NCI-H1417 treated with DMSO at 0.1 percent for 48 hours (cell line): ENCODE results near the gene TTC19.
"Not testable (repeated sequence)": the region's sequence is repeated elsewhere in the genome, so short reads cannot be mapped to it uniquely, and the experiment has no call there.

Experiments used
- DNase-seq: peaks from one replicate; lab custom pipeline; 2025; lab: John Stamatoyannopoulos, UW

The TTC19 gene

GRCh38 chr17:15973016-15973415 is 26.6 kb upstream of the TTC19 start:
- DNase-seq: no peak

DNA sequence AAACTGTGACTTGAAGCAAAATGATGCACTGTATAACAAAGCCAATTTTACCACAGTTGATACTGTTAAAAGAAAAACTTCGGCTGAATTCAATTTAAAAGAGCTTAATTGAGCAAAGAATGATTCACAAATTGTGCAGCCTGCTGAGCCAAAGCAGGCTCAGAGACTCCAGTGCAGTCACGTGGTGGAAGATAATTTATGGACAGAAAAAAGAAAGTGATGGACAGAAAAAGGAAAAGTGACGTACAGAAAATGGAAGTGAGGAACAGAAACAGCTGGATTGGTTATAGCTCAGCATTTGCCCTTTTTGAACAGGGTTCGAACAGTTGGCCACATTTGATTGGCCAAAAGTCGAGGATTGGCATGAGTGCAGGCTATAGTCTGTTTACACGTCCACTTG is 25.8 kb upstream of the TTC19 start:
- no peak for DNase-seq

DNA sequence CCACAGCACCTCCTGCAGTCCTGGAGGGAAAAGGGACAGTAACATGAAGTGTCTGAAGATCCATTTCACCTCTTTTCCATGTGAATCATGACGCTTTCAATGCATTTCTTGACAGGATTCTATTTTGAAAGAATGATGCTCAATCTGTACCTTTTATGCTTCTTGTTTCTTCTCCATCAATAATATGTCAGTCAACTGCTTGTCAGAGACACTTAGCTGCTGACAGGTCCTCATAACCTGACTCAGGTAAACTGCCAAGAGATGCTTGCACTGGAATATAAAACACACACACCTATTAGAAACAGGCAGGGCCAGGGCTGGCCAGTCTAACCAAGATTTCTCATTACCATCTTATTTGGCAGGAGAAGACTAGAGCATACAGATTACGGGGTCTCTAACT is 21.7 kb upstream of the TTC19 start:
- DNase-seq: no peak

- DNase-seq: no peak
Observed at GRCh38 chr17:15978606-15979005, 21.0 kb upstream of the TTC19 start.

- DNase-seq: not testable (repeated sequence)
Observed at GRCh38 chr17:15979013-15979412, 20.6 kb upstream of the TTC19 start.

DNA sequence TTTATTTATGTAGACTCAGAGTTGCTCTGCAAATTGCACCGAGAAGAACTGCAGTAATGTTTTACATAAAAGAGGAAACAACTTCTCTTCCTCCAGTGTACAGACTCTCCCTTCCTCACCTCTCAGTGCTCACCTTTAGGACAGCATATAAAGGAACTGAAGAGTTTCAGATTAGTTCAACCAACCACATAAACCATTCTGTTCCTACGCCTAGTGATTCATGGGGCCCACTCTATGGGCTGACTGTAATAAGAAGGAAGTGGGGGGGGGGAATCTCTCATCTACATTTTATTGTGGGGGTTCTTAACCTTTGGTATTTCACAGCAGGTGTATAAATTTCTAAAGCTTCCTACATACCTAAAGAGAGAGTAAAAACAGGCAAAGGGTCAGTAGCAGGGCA is 18.4 kb upstream of the TTC19 start:
- no peak for DNase-seq

GRCh38 chr17:15981646-15982580 is 17.7 kb upstream of the TTC19 start:
- no peak for DNase-seq

DNA sequence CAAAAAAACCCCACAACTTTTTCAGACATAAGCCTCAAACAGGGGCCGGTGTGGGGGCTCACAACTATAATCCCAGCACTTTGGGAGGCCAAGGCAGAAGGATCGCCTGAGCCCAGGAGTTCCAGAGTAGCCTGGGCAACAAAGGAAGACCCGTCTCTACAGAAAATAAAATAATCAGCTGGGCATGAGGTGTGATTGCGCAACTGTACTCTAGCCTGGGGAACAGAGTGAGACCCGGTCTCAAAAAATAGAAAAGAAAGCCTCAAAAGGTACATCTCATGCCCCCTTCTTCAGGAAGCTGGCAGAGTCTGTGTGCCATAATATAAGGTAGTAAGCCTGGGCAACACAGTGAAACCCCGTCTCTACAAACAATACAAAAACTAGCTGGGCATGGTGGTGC is 3.3 kb upstream of the TTC19 start:
- no peak for DNase-seq

DNA sequence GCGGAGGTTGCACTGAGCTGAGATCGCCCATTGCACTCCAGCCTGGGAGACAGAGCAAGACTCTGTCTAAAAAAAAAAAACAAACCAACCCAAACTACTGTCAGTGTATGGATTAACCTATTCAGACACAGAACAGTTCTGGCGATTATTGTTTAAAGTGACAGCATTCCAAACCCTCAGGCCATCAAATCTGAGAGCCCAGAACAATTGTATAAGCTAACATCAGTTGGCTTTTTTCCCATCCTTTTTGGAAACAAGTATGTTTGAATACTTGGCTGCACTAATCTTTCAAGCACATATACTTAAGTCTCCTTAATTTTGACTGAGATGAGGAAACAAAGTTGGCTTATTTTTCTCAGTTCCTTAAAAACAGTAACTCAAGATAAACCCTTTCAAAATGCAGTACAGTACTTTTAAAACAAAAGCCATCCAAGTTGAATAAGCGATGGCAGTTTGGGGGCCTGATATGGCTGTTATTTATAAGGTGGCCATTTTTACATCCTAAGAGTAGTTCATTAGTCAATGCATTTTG is 1.5 kb upstream of the TTC19 start:
- DNase-seq: no peak

DNA sequence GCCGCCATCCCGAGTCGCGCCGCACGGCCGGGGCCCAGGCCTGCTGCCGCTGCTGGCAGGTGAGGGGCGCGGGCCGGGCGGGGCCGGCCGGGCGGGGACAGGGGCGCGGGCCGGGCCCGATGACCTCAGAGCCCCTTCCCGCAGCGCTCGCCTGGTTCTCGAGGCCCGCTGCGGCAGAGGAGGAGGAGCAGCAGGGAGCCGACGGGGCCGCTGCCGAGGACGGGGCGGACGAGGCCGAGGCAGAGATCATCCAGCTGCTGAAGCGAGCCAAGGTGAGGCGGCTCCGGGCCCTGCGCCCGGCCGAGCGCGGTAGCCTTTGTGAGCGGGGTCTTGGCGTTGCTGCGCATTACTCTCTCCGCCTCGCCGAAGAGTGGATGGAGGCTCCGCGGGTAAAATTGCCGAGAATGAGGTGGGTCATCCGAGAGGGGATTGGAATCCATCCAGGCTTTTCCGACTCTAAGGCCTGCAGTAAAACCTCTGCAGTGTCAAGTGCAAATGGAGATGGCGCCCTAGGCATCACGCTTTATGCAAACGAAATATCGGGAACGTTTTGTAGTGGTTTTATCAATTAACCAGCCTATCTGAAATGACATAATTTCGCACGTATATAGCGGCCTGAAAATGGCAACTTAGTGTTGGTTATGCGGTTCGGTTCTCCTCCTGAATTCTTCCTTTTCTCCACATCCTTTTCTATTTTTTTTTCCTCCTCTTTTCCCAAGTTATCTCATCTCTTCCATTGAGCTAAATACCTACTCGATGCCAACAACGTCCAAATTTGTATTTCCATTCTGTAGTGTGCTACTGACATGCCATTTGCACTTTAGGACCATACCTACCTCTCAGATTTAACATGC is 577 bp downstream of the TTC19 start:
- no peak for DNase-seq

GRCh38 chr17:16001226-16001897 is 1.7 kb downstream of the TTC19 start:
- DNase-seq: no peak

GRCh38 chr17:16002708-16003260 is 3.2 kb downstream of the TTC19 start:
- no peak for DNase-seq

- no peak for DNase-seq
Observed at GRCh38 chr17:16003841-16004240, 4.2 kb downstream of the TTC19 start.

DNA sequence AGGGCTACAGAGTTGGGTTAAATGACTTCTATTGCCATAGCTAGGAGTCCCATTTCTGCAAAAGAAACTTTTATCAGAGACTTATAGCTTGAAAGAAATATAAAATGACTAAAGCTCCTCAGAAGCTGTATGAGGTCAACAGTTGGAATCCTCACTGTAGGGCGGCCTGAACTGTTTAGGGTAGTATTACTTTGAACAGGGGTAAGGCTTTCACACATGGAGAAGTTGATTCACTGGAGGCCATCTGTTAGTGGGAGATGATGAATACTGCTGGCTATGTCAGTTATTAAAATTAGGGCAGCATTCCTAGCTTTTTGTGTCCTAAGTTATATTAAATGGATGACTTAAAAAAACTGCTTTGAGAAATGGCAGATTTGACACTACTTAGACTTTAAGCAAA is 6.0 kb downstream of the TTC19 start:
- DNase-seq: no peak

DNA sequence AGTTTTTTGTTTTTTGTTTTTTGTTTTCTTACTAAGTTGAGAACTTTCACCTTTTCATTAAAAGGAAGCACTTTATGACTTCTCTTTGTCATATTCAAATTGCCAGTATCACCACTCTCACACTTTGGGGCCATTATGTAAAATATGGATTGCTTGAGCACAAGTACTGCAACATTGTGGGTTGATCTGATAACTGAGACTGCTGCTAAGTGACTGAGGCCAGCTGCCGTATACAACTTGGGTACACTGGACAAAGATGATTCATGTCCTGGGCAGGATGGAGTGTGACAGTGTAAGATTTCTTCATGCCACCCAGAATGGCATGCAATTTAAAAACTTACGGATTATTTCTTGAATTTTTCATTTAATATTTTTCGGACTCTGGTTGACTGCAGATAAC is 7.8 kb downstream of the TTC19 start:
- DNase-seq: no peak

GRCh38 chr17:16013943-16014407 is 14.4 kb downstream of the TTC19 start:
- DNase-seq: no peak

- DNase-seq: no peak
Observed at GRCh38 chr17:16019347-16019746, 19.7 kb downstream of the TTC19 start.

DNA sequence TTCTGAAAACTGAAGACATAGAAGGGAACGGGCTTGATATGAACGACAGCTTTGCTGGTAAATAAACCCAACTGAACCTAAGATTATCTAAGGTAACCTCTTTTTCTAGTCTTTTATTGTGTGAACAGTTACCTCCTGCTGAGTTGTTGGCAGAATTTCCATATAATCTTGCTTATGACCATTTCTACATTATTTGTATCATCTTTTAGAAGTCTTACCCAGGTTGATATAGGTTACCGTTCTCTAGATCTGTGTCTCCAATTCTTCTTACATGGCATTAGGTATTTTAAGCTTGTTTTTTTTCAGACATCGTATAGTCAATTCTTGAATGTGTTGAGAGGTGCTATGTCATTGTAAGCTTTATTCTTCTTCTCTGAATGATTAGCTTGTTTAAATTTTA is 24.3 kb downstream of the TTC19 start:
- no peak for DNase-seq

GRCh38 chr17:16025202-16025601 is 25.6 kb downstream of the TTC19 start:
- no peak for DNase-seq

DNA sequence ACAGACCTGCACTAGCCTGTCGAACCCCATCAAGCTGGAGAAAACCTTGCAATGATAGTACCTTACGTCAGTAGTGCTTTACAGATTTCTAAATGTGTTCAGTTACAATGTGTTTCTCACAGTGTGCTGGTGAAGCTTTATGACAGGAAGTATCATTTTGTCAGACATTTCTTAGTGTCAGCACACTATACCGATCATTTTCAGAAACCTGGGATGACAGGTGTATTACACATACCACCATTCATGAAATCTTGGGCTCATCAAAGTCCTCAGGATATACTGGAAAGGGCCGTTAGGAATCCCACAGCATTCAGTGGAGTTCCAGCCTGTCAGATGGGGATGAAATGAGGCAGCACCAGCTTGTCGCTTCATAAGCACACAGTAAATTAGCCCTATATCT is 27.3 kb downstream of the TTC19 start:
- no peak for DNase-seq

DNA sequence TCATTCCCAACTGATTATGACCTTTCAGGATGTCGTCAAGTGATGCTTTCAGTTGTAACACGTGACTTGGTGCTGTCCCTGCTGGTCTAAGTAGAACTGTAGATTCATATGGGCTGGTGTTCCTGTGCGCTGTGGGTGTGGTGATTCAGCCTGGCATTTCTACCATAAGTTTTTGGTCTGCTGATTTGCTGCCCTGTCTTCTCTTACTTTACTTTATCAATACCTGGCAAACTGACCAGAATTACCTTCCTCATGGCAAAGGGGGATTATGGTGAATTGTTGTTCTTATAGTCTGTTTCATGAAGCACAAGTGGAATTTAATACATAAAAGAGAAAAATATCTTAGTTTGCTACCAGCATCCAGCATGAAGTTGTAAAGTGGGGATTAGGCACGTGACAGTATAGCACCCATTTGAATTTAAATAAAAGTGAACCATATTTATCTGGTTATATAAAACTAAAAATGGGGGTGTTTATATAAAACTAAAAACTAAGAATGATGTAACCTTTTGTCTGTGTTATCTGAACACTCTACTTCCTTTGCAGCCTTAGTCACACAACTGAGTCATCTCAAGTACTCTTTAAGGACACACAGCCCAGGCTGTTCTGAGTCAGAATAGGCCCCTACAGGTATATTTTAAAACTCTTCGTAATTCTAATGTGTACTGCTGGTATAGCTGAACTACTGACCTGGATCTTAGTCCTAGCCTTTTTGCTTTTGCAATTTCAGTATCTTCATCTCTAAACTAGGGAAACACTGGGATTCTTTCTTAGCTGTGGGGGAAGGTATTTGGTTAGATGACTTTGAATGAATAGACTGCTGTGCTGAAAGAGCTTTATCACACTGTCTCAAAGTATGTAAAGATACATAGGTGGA is 28.3 kb downstream of the TTC19 start:
- DNase-seq: no peak
